HG03520 (cell line): ENCODE measurements around the gene CFAP99.

ENCODE experiments used
- ATAC-seq: cut with Tn5 transposase; IDR thresholded peaks from one replicate; pipeline ENCODE4 v1.9.1; 2021; ENCODE audit warnings: mild to moderate bottlenecking, moderate library complexity; ENCODE audit not compliant: unreplicated experiment

The CFAP99 gene

GRCh38 chr4:2411786-2412510, 6.8 kb upstream of the CFAP99 start:
- no peak for ATAC-seq

- peak; percentile 13 for ATAC-seq
Observed at GRCh38 chr4:2412534-2412884, 6.2 kb upstream of the CFAP99 start.

GRCh38 chr4:2412885-2413716, 5.7 kb upstream of the CFAP99 start:
- ATAC-seq, result peak; percentile 41

GRCh38 chr4:2413821-2414610, 4.7 kb upstream of the CFAP99 start:
- no peak for ATAC-seq

GRCh38 chr4:2415213-2415612, 3.5 kb upstream of the CFAP99 start:
- ATAC-seq, result no peak

- no peak for ATAC-seq
Observed at GRCh38 chr4:2415881-2416563, 2.7 kb upstream of the CFAP99 start.

- ATAC-seq, result no peak
Observed at GRCh38 chr4:2416564-2417225, 2.1 kb upstream of the CFAP99 start.

- no peak for ATAC-seq
Observed at GRCh38 chr4:2417226-2417764, 1.5 kb upstream of the CFAP99 start.

GRCh38 chr4:2417765-2418649, 748 bp upstream of the CFAP99 start, which contains the start of gene ZFYVE28:
TSS of gene ZFYVE28 (minus strand) at chr4:2418645. CDS start at chr4:2418323, 322 bp downstream.
- peak; percentile 10 for ATAC-seq

- no peak for ATAC-seq
Observed at GRCh38 chr4:2419814-2420213, 1.1 kb downstream of the CFAP99 start.

- ATAC-seq, result no peak
Observed at GRCh38 chr4:2421928-2422327, 3.2 kb downstream of the CFAP99 start.

GRCh38 chr4:2423066-2423465, 4.3 kb downstream of the CFAP99 start:
- no peak for ATAC-seq

GRCh38 chr4:2423695-2424094, 4.9 kb downstream of the CFAP99 start:
- ATAC-seq, result no peak

- no peak for ATAC-seq
Observed at GRCh38 chr4:2424581-2424980, 5.8 kb downstream of the CFAP99 start.

- no peak for ATAC-seq
Observed at GRCh38 chr4:2425386-2426068, 6.8 kb downstream of the CFAP99 start.

- ATAC-seq, result no peak
Observed at GRCh38 chr4:2426069-2426397, 7.3 kb downstream of the CFAP99 start.

GRCh38 chr4:2426711-2427275, 8.0 kb downstream of the CFAP99 start:
- ATAC-seq, result no peak
